Activated B cell treated with CpG ODN at 0.5 μM for 24 hours (primary cell): ENCODE measurements around the gene CCDC7. TPM values are rescaled to one million over a fixed set of nuclear protein-coding genes. Genes with fewer than 3 reads are reported as not detected.
"Not testable (repeated sequence)": the region's sequence is repeated elsewhere in the genome, so short reads cannot be mapped to it uniquely, and the experiment has no call there.

Source experiments
- ATAC-seq: fragments of 200-7000 bp; cut with Tn5 transposase; one replicate; pipeline ENCODE4 v1.10.0; 2021; ENCODE audit warnings: low read depth, mild to moderate bottlenecking, moderate library complexity
- CTCF ChIA-PET: fragments of 350-600 bp; sonication (Branson Sonifier 250); formaldehyde crosslinking; loops from one replicate; lab custom pipeline; 2021; ENCODE audit warnings: antibody characterized with exemption; lab: Charles Lee
- POLR2A ChIA-PET: fragments of 350-600 bp; sonication (Branson Sonifier 250); formaldehyde crosslinking; loops from one replicate; lab custom pipeline; 2021; ENCODE audit warnings: antibody characterized with exemption; lab: Charles Lee
- DNase-seq: peaks from one replicate; pipeline ENCODE4 v3.0.0; 2022
- H3K27ac Mint-ChIP-seq: one replicate; pipeline ENCODE4 v1.8.0; 2020; ENCODE audit warnings: mixed read lengths
- H3K27me3 Mint-ChIP-seq: one replicate; pipeline ENCODE4 v1.8.0; 2021; ENCODE audit warnings: mixed read lengths
- H3K36me3 Mint-ChIP-seq: one replicate; pipeline ENCODE4 v1.8.0; 2021; ENCODE audit warnings: low read depth, mixed read lengths
- H3K4me1 Mint-ChIP-seq: one replicate; pipeline ENCODE4 v1.8.0; 2021; ENCODE audit warnings: mixed read lengths
- H3K4me3 Mint-ChIP-seq: one replicate; pipeline ENCODE4 v1.8.0; 2020; ENCODE audit warnings: mild to moderate bottlenecking, mixed read lengths
- H3K9me3 Mint-ChIP-seq: one replicate; pipeline ENCODE4 v1.8.0; 2020; ENCODE audit warnings: mixed read lengths
- intact Hi-C: fragments of 100-400 bp; cut with micrococcal nuclease; formaldehyde crosslinking; loops from one replicate; pipeline ENCODE4 v1.15.1; 2024
- total RNA-seq: library from RNA; stranded (reverse); gene quantifications from 2 replicates; pipeline ENCODE4 v1.2.3, GENCODE V29; 2022
- TF ChIP-seq, protein P1 (sequence below): fragments of 200-600 bp; IDR thresholded peaks from one replicate; pipeline ENCODE4 v1.8.0; 2022; ENCODE audit warnings: antibody characterized with exemption, mild to moderate bottlenecking

Gene CCDC7
- total RNA-seq, 1 donor from 2014 or later: 20.0 TPM

DNA sequence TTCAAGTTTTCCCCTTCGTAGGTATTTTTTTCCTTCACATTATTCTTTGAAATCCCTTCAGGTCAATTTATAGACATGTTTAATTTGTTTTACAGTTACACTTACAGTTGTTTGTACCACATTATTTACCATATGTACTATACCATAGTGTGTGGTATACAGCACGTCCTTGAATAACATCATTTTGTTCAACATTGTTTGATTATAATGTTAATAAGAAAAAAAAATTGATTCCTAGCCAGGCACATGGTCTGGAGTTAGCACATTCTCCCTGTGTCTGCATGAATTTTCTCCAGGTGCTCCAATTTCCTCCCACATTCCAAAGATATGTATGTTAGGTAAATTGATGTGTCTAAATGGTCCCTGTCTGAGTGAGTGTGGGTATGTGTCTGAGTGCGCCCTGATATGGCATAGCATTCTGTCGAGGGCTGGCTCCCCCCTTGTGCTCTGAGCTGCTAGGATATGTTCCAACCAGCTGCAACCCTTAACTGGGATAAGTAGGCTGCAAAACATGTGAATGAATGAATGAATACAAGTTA, 247.6 kb downstream of the CCDC7 start:
- CTCF ChIA-PET: no interaction called here
- POLR2A ChIA-PET: no interaction called here

GRCh38 chr10:32699683-32700082, 253.7 kb downstream of the CCDC7 start:
- CTCF ChIA-PET, H3K4me1 Mint-ChIP-seq, H3K27ac Mint-ChIP-seq, ATAC-seq, intact Hi-C loops, H3K27me3 Mint-ChIP-seq, POLR2A ChIA-PET, DNase-seq, H3K4me3 Mint-ChIP-seq: not testable (repeated sequence)
- peaks cover 24% of the 10 kb centered on the region for H3K36me3 Mint-ChIP-seq
- peaks cover 22% of the 10 kb centered on the region for H3K9me3 Mint-ChIP-seq

More for the DNA sequence above, 247.6 kb downstream of the CCDC7 start:
- DNase-seq (no peak), ATAC-seq (no peak)
- H3K4me3 Mint-ChIP-seq: no peak overlapping the region
- peaks cover 9% of the 10 kb centered on the region for H3K36me3 Mint-ChIP-seq
- no peak overlapping the region for H3K27ac Mint-ChIP-seq
- no peaks in the 10 kb centered on the region for H3K27me3 Mint-ChIP-seq
- intact Hi-C loops: no loop called here
- TF ChIP-seq, protein P1, sequence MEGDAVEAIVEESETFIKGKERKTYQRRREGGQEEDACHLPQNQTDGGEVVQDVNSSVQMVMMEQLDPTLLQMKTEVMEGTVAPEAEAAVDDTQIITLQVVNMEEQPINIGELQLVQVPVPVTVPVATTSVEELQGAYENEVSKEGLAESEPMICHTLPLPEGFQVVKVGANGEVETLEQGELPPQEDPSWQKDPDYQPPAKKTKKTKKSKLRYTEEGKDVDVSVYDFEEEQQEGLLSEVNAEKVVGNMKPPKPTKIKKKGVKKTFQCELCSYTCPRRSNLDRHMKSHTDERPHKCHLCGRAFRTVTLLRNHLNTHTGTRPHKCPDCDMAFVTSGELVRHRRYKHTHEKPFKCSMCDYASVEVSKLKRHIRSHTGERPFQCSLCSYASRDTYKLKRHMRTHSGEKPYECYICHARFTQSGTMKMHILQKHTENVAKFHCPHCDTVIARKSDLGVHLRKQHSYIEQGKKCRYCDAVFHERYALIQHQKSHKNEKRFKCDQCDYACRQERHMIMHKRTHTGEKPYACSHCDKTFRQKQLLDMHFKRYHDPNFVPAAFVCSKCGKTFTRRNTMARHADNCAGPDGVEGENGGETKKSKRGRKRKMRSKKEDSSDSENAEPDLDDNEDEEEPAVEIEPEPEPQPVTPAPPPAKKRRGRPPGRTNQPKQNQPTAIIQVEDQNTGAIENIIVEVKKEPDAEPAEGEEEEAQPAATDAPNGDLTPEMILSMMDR: no peak
- H3K9me3 Mint-ChIP-seq: peaks cover 4% of the 10 kb centered on the region
- no peaks in the 10 kb centered on the region for H3K4me1 Mint-ChIP-seq

GRCh38 chr10:32713560-32713959, 267.6 kb downstream of the CCDC7 start:
- H3K36me3 Mint-ChIP-seq: no peaks in the 10 kb centered on the region
- POLR2A ChIA-PET: no interaction called here
- TF ChIP-seq, protein P1: no peak
- no peak overlapping the region for H3K4me3 Mint-ChIP-seq
- CTCF ChIA-PET: no interaction called here
- H3K27me3 Mint-ChIP-seq: no peaks in the 10 kb centered on the region
- intact Hi-C loops: no loop called here
- DNase-seq: no peak
- no peaks in the 10 kb centered on the region for H3K4me1 Mint-ChIP-seq
- H3K27ac Mint-ChIP-seq: no peak overlapping the region
- no peak for ATAC-seq
- H3K9me3 Mint-ChIP-seq: peaks cover 26% of the 10 kb centered on the region

GRCh38 chr10:32731527-32731926, 285.6 kb downstream of the CCDC7 start:
- ChIA-PET POLR2A (no interaction called here), CTCF (no interaction called here)
- intact Hi-C loops: no loop called here
- Mint-ChIP-seq H3K36me3 (no peaks in the 10 kb centered on the region), H3K4me1 (no peaks in the 10 kb centered on the region), H3K4me3 (no peak overlapping the region), H3K27me3 (no peaks in the 10 kb centered on the region), H3K9me3 (peaks cover 1% of the 10 kb centered on the region), H3K27ac (no peak overlapping the region)
- DNase-seq (no peak), ATAC-seq (no peak)
- TF ChIP-seq, protein P1: no peak

GRCh38 chr10:32738958-32739357, 293.0 kb downstream of the CCDC7 start:
- ATAC-seq: no peak
- DNase-seq: no peak
- Mint-ChIP-seq H3K27me3 (no peaks in the 10 kb centered on the region), H3K4me3 (no peak overlapping the region), H3K36me3 (peaks cover 10% of the 10 kb centered on the region), H3K27ac (no peak overlapping the region), H3K4me1 (no peaks in the 10 kb centered on the region), H3K9me3 (peaks cover 1% of the 10 kb centered on the region)
- intact Hi-C loops: no loop called here
- POLR2A ChIA-PET: no interaction called here
- CTCF ChIA-PET: no interaction called here
- TF ChIP-seq, protein P1: no peak

DNA sequence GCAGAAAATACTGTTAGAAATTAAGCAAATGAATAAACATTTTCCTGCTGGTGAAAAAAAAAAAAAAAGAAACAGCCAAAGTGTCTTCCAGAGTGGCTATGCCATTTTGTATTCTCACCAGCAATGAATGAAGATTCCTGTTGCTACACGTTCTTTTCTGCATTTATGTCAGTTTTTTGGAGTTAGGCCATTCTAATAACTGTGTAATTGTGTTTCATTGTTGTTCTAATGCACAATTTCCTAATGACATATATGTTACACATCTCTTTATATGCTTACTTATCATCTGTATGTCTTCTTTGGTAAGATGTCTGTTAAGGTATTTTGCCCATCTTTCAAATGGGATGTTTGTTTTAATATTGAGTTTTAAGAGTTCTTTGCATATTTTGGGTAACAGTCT, 298.4 kb downstream of the CCDC7 start:
- POLR2A ChIA-PET: no interaction called here
- no peak overlapping the region for H3K4me3 Mint-ChIP-seq
- no peaks in the 10 kb centered on the region for H3K4me1 Mint-ChIP-seq
- H3K27me3 Mint-ChIP-seq: no peaks in the 10 kb centered on the region
- H3K36me3 Mint-ChIP-seq: peaks cover 18% of the 10 kb centered on the region
- ATAC-seq (no peak), DNase-seq (no peak)
- intact Hi-C loops: no loop called here
- CTCF ChIA-PET: no interaction called here
- TF ChIP-seq, protein P1: no peak
- H3K9me3 Mint-ChIP-seq: peaks cover 8% of the 10 kb centered on the region
- H3K27ac Mint-ChIP-seq: no peak overlapping the region
